Lower leg skin (tissue), 4 donors: Measurements from ENCODE around the gene NISCH. TPM values are rescaled to one million over a fixed set of nuclear protein-coding genes. Genes with fewer than 3 reads are reported as not detected.

Experiments
- DNase-seq, 2 donors: peaks; one replicate each; pipeline ENCODE4 v3.0.0-alpha.2; 2019; ENCODE audit warnings: low spot score in 2 of 2
- H3K4me3 ChIP-seq: fragments of 200-600 bp; sonication (generic); 2 replicates; pipeline ENCODE4 v1.5.1; 2017; ENCODE audit warnings: mild to moderate bottlenecking, low read depth; ENCODE audit not compliant: poor library complexity, severe bottlenecking
- POLR2A ChIP-seq, 2 donors: fragments of 450-650 bp; IDR thresholded peaks; one replicate each; pipeline ENCODE4 v1.6.1; 2016 to 2017; ENCODE audit warnings: antibody characterized with exemption in 2 of 2, mild to moderate bottlenecking in 1 of 2, moderate library complexity in 1 of 2
- WGBS, 2 donors: methylation state at CpG; one replicate each; pipeline ENCODE4 v1.1.5; 2018; 5-methylcytosine and 5-hydroxymethylcytosine counted together
- intact Hi-C: fragments of 100-400 bp; cut with DNase I; formaldehyde crosslinking; loops from one replicate; pipeline ENCODE4 v1.15.0; 2023; ENCODE audit warnings: low total_unique reads
- total RNA-seq, 4 donors: library from RNA; depleted of rRNA; stranded (reverse); fragments of >200 nt; gene quantifications; one replicate each; pipeline ENCODE4 v1.1.0, GENCODE V29; 2016
- TF ChIP-seq, protein P1 (sequence below), 3 donors: fragments of 450-650 bp; IDR thresholded peaks; one replicate each; pipeline ENCODE4 v1.5.1; 2016; ENCODE audit warnings: antibody characterized with exemption in 3 of 3, mild to moderate bottlenecking in 3 of 3, moderate library complexity in 2 of 3

Gene NISCH
- total RNA-seq, 4 donors from 2014 or later, result 69.9 to 133 (median 85.9) TPM

DNA sequence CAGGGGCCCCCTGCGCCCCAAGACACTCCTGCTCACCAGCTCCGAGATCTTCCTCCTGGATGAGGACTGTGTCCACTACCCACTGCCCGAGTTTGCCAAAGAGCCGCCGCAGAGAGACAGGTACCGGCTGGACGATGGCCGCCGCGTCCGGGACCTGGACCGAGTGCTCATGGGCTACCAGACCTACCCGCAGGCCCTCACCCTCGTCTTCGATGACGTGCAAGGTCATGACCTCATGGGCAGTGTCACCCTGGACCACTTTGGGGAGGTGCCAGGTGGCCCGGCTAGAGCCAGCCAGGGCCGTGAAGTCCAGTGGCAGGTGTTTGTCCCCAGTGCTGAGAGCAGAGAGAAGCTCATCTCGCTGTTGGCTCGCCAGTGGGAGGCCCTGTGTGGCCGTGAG is 36.7 kb downstream of the NISCH start:
- intact Hi-C loops, result no loop called here
- 88 to 94% methylated on average over 16 to 17 of the region's 21 CpGs for WGBS, 2 donors
- DNase-seq, result no peak
- TF ChIP-seq POLR2A (IDR thresholded peaks at IDR 0.05), result no peak
- TF ChIP-seq, protein P1, sequence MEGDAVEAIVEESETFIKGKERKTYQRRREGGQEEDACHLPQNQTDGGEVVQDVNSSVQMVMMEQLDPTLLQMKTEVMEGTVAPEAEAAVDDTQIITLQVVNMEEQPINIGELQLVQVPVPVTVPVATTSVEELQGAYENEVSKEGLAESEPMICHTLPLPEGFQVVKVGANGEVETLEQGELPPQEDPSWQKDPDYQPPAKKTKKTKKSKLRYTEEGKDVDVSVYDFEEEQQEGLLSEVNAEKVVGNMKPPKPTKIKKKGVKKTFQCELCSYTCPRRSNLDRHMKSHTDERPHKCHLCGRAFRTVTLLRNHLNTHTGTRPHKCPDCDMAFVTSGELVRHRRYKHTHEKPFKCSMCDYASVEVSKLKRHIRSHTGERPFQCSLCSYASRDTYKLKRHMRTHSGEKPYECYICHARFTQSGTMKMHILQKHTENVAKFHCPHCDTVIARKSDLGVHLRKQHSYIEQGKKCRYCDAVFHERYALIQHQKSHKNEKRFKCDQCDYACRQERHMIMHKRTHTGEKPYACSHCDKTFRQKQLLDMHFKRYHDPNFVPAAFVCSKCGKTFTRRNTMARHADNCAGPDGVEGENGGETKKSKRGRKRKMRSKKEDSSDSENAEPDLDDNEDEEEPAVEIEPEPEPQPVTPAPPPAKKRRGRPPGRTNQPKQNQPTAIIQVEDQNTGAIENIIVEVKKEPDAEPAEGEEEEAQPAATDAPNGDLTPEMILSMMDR (IDR thresholded peaks at IDR 0.05), result no peak
- no peak overlapping the region for H3K4me3 ChIP-seq

DNA sequence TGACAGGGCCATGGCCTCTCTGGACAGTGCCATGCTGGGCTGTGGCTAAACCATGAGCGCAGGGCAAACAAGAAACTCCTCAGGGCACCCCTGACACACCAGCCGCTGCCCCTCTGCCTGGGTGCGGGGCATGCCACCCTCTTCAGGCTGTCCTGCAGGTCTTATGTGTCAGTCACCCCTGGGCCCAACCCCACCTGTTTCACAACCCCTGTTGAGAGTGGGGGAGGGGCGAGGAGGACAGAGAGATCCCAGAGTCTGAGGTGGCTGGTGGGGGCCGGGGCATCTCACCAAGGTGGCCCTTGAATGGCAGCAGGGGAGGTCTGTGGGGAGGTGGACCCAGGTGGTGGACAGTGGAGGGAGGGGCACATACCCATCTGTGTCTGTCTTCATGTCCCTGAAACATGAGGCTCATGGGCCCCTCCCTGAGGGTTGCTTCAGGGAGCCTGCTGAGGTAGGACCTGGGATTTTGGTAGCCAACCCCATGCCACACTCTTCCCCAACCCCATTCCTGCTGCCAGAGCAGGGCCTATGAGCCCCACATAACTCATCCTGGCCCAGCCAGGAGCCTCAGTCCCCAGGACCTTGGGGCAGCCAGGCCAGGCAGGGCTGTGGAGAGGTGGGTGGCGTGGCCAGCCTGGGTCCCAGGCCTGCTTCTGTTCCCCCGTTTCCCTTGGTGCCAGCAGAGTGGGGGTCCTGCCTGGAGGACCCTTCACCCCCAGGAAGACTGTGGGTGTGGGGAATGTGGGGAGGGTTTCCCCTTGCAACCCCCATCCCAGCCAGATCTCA is 38.0 kb downstream of the NISCH start:
- no peak overlapping the region for H3K4me3 ChIP-seq
- intact Hi-C loops, result no loop called here
- TF ChIP-seq, protein P1 (IDR thresholded peaks at IDR 0.05), result no peak
- no peak for TF ChIP-seq POLR2A (IDR thresholded peaks at IDR 0.05)
- 89 to 92% methylated on average over 7 of the region's 7 CpGs for WGBS, 2 donors
- DNase-seq, result no peak

DNA sequence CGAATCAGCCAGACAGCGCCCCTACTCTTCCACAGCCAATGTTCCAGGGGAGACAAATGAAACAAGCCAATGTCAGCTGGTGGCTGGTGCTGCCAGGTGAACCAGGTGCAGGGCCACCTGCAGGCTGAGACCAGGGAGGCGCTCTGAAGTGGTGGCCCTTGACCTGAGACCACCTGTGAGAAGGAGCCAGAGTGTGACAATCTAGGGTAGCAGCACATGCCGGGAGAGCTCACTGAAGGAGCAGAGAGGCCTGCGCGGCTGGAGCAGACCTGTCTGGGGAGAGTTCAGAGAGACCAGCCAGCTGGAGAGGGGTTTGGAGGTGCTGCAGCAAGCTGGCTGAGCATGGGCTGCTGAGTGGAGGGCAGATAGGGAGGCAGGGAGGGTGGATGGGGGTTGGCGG is 39.0 kb downstream of the NISCH start:
- WGBS, 2 donors, result 77 to 80% methylated on average over 7 of the region's 7 CpGs
- no peak for DNase-seq
- intact Hi-C loops, result no loop called here
- TF ChIP-seq, protein P1 (IDR thresholded peaks at IDR 0.05), result no peak
- TF ChIP-seq POLR2A (IDR thresholded peaks at IDR 0.05), result no peak
- no peak overlapping the region for H3K4me3 ChIP-seq

DNA sequence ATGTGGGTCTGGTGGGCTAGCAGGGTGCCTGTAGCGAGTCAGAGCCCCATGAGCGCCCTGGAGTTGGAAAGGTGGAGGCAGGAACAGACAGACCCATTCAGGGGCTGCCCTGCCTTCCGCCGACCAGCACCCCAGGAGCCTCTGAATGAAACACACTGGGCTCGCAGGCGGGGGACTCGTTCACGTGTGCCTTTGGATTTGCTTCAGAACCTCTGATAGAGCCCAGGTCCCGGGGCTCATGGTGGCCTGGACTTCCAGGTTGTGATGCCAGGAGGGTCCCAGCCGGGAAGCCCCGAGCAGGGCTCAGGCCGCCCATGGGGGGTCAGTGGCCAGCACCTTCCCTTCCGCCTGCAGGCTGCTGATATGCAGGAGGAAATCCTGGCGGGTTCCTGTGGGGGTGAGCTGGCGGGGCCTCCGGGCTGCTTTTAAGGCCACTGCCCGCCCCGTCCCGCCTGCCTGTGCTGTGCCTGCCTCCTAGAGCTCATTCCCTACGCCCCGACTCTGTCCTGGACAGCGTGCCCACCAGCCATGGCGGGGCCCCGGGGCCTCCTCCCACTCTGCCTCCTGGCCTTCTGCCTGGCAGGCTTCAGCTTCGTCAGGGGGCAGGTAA is 39.6 kb downstream of the NISCH start, which contains the start of gene STAB1:
TSS of gene STAB1 (plus strand) at position 453 of the 610 bp plus-strand sequence. CDS start at position 529, 76 bp downstream.
- intact Hi-C loops, result no loop called here
- DNase-seq, result peak in 1 of 2 donors; percentile 92
- TF ChIP-seq, protein P1 (IDR thresholded peaks at IDR 0.05), result no peak
- no peak for TF ChIP-seq POLR2A (IDR thresholded peaks at IDR 0.05)
- peak within 1 kb of the TSS; percentile 12 for H3K4me3 ChIP-seq
- WGBS, 2 donors, result 52 to 58% methylated on average over 21 to 22 of the region's 25 CpGs

DNA sequence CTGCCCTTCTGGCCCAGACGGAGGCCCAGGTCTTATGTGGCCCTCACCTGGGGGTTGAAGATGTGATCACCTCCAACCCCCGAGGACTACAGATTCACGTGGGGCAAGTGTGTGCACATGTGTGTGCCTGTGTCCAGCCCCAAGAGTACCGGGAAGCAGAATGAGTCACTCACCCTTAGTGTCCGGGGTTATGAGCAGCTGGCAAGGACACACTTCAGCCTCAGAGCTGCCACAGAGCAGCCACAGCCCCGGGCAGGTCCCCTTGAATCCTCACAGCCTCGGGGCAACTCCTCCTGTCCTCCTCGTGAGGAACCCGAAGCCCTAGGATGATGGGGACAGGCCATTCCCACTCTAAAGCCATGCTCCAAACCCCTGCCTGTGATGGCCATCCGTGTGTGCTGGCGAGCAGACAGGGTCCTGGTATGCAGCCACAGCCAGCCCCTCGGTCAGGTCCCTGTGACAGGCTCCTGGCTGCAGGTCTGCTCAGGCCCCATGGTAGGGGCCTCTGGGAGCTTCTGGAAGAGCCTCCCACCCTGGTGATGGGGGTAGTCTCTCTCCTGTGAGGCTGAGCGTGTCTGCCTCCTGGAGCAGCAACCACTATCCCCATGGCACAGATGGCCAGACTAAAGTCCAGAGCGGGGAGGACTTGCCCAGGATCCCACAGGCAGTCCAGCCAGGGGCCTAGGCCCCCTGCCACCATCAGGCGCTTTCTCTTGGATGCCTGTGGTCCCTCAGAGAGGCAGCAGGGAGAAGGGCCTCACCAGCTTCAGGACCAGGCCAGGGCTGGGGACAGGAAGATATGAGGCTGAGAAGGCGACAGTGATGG is 40.6 kb downstream of the NISCH start:
- DNase-seq, result no peak
- WGBS, 2 donors, result 53 to 63% methylated on average over 11 to 15 of the region's 16 CpGs
- TF ChIP-seq, protein P1 (IDR thresholded peaks at IDR 0.05), result no peak
- no peak for TF ChIP-seq POLR2A (IDR thresholded peaks at IDR 0.05)
- peak overlapping the region; percentile 12 for H3K4me3 ChIP-seq
- intact Hi-C loops, result no loop called here
